HG03342 (cell line): ENCODE data around the gene APP.

Experiments
- ATAC-seq: cut with Tn5 transposase; IDR thresholded peaks from one replicate; pipeline ENCODE4 v1.9.1; 2021; ENCODE audit warnings: mild to moderate bottlenecking, moderate library complexity; ENCODE audit not compliant: unreplicated experiment

APP gene

GRCh38 chr21:25911730-25912401 lies 258.7 kb downstream of the APP start:
- no peak for ATAC-seq

GRCh38 chr21:25910809-25911208 lies 259.8 kb downstream of the APP start:
- ATAC-seq, result no peak

GRCh38 chr21:25909341-25909740 lies 261.2 kb downstream of the APP start:
- ATAC-seq, result no peak

- no peak for ATAC-seq
Measured at GRCh38 chr21:25908495-25908894, 262.1 kb downstream of the APP start.

GRCh38 chr21:25907573-25908275 lies 262.8 kb downstream of the APP start:
- no peak for ATAC-seq

- ATAC-seq, result no peak
Measured at GRCh38 chr21:25906587-25906986, 264.0 kb downstream of the APP start.

- ATAC-seq, result no peak
Measured at GRCh38 chr21:25905126-25905525, 265.4 kb downstream of the APP start.

GRCh38 chr21:25904044-25904695 lies 266.4 kb downstream of the APP start:
- no peak for ATAC-seq

GRCh38 chr21:25903607-25904006 lies 267.0 kb downstream of the APP start:
- ATAC-seq, result peak; percentile 73

- no peak for ATAC-seq
Measured at GRCh38 chr21:25901330-25901979, 269.1 kb downstream of the APP start.

GRCh38 chr21:25898671-25899070 lies 271.9 kb downstream of the APP start:
- ATAC-seq, result no peak

GRCh38 chr21:25897383-25897782 lies 273.2 kb downstream of the APP start:
- no peak for ATAC-seq

GRCh38 chr21:25896501-25897056 lies 274.0 kb downstream of the APP start:
- ATAC-seq, result no peak

GRCh38 chr21:25895565-25896205 lies 274.9 kb downstream of the APP start:
- ATAC-seq, result peak; percentile 88

GRCh38 chr21:25893191-25893590 lies 277.4 kb downstream of the APP start:
- ATAC-seq, result no peak

GRCh38 chr21:25891596-25891995 lies 279.0 kb downstream of the APP start:
- no peak for ATAC-seq

- no peak for ATAC-seq
Measured at GRCh38 chr21:25890001-25890400, 280.6 kb downstream of the APP start.

GRCh38 chr21:25888711-25889110 lies 281.9 kb downstream of the APP start:
- ATAC-seq, result no peak

GRCh38 chr21:25887646-25888306 lies 282.8 kb downstream of the APP start:
- no peak for ATAC-seq

GRCh38 chr21:25887166-25887565 lies 283.4 kb downstream of the APP start:
- no peak for ATAC-seq
